OCI-LY3 (cell line): Measurements from ENCODE around the gene DPF3.

Experiments
- H2AFZ ChIP-seq: fragments of 200-600, 300-600 bp; shearing (Covaris generic); 2 replicates; pipeline ENCODE4 v1.6.0; 2014; ENCODE audit warnings: antibody characterized with exemption, low read depth, low read length
- H3K27ac ChIP-seq: fragments of 200-600, 300-600 bp; sonication (generic); 2 replicates; pipeline ENCODE4 v1.5.1; 2014; ENCODE audit warnings: mild to moderate bottlenecking, low read length, moderate library complexity, mixed read lengths
- H3K27me3 ChIP-seq: fragments of 200-600, 300-600 bp; sonication (generic); 2 replicates; pipeline ENCODE4 v1.6.1; 2014; ENCODE audit warnings: low read depth, low read length, mixed read lengths
- H3K36me3 ChIP-seq: fragments of 200-600, 300-600 bp; sonication (generic); replicated peaks from 2 replicates; pipeline ENCODE3; 2014; ENCODE audit warnings: low read depth, low read length, mixed read lengths
- H3K4me1 ChIP-seq: fragments of 300-600, 200-600 bp; sonication (generic); 2 replicates; pipeline ENCODE4 v1.6.1; 2014; ENCODE audit warnings: low read length, mixed read lengths
- H3K4me2 ChIP-seq: fragments of 200-600, 300-600 bp; sonication (generic); 2 replicates; pipeline ENCODE4 v1.6.1; 2014; ENCODE audit warnings: low read length, mixed read lengths
- H3K4me3 ChIP-seq: fragments of 300-600, 200-600 bp; sonication (generic); 2 replicates; pipeline ENCODE4 v1.5.1; 2014; ENCODE audit warnings: antibody characterized with exemption, mild to moderate bottlenecking, low read length, moderate library complexity
- H3K79me2 ChIP-seq: fragments of 300-600, 200-600 bp; shearing (Covaris generic); 2 replicates; pipeline ENCODE4 v1.6.1; 2014; ENCODE audit warnings: mild to moderate bottlenecking, low read length, mixed read lengths
- H3K9ac ChIP-seq: fragments of 300-600, 200-600 bp; shearing (Covaris generic); 2 replicates; pipeline ENCODE4 v1.6.0; 2014; ENCODE audit warnings: mild to moderate bottlenecking, low read length, moderate library complexity
- H3K9me3 ChIP-seq: fragments of 200-600, 300-600 bp; shearing (Covaris generic); 2 replicates; pipeline ENCODE4 v1.6.1; 2014; ENCODE audit warnings: low read length, mixed read lengths; ENCODE audit not compliant: insufficient read depth
- H4K20me1 ChIP-seq: fragments of 200-600, 300-600 bp; sonication (generic); 2 replicates; pipeline ENCODE4 v1.6.1; 2016; ENCODE audit warnings: low read length, mixed read lengths; ENCODE audit not compliant: insufficient read depth
- CTCF ChIP-seq: fragments of 200-600, 300-600 bp; sonication (generic); IDR thresholded peaks from 2 replicates; pipeline ENCODE4 v1.5.1; 2014; ENCODE audit warnings: antibody characterized with exemption, low read length, low read depth
- EZH2phosphoT487 ChIP-seq: fragments of 200-600 bp; shearing (Covaris generic); IDR thresholded peaks from 2 replicates; pipeline ENCODE4 v1.6.1; 2018; ENCODE audit warnings: antibody characterized with exemption, mixed run types, low read depth

The DPF3 gene

GRCh38 chr14:72573725-72574417 lies 320.0 kb downstream of the DPF3 start:
- Histone ChIP-seq H3K79me2 (no peaks in the 10 kb centered on the region), H3K9me3 (no peaks in the 10 kb centered on the region), H3K27me3 (peaks cover 65% of the 10 kb centered on the region), H4K20me1 (no peaks in the 10 kb centered on the region), H3K27ac (no peak overlapping the region), H3K4me2 (no peak overlapping the region), H3K36me3 (no peaks in the 10 kb centered on the region), H2AFZ (no peak overlapping the region), H3K4me3 (no peak overlapping the region), H3K9ac (no peak overlapping the region), H3K4me1 (no peaks in the 10 kb centered on the region)
- TF ChIP-seq CTCF = no peak
- no peak for TF ChIP-seq EZH2phosphoT487
